Neural crest cell (in vitro differentiated cells): ENCODE data around the gene FAM111B. TPM values are rescaled to one million over a fixed set of nuclear protein-coding genes. Genes with fewer than 3 reads are reported as not detected.
"Not testable (repeated sequence)": the region's sequence is repeated elsewhere in the genome, so short reads cannot be mapped to it uniquely, and the experiment has no call there.

ENCODE experiments used
- DNase-seq: peaks from one replicate; pipeline ENCODE4 v3.0.0; 2021; ENCODE audit warnings: low read depth, mixed read lengths, low spot score
- H3K27ac Mint-ChIP-seq: one replicate; pipeline ENCODE4 v1.8.0; 2021; ENCODE audit warnings: mild to moderate bottlenecking, mixed read lengths; ENCODE audit not compliant: unreplicated experiment
- H3K27me3 Mint-ChIP-seq: 2 replicates; pipeline ENCODE4 v1.8.0; 2021; ENCODE audit warnings: low read depth, mild to moderate bottlenecking, mixed read lengths
- H3K36me3 Mint-ChIP-seq: 2 replicates; pipeline ENCODE4 v1.8.0; 2021; ENCODE audit warnings: low read depth, mild to moderate bottlenecking, mixed read lengths
- H3K4me1 Mint-ChIP-seq: 2 replicates; pipeline ENCODE4 v1.8.0; 2021; ENCODE audit warnings: mixed read lengths
- H3K4me3 Mint-ChIP-seq: one replicate; pipeline ENCODE4 v1.8.0; 2021; ENCODE audit warnings: mild to moderate bottlenecking, mixed read lengths
- H3K9me3 Mint-ChIP-seq: 2 replicates; pipeline ENCODE4 v1.8.0; 2021; ENCODE audit warnings: mixed read lengths
- CTCF ChIP-seq: fragments of 200-600 bp; sonication (generic); conservative IDR thresholded peaks from 2 replicates; pipeline ENCODE4 v1.5.0; 2021; ENCODE audit warnings: antibody characterized with exemption, mild to moderate bottlenecking
- total RNA-seq: library from RNA; stranded (reverse); gene quantifications from 2 replicates; pipeline ENCODE4 v1.2.1, GENCODE V29; 2021

Gene FAM111B
- total RNA-seq, 1 donor from 2014 or later, result 35.4 TPM

- no peaks in the 10 kb centered on the region for H3K9me3 Mint-ChIP-seq
- no peak overlapping the region for H3K4me3 Mint-ChIP-seq
- no peaks in the 10 kb centered on the region for H3K36me3 Mint-ChIP-seq
- H3K27me3 Mint-ChIP-seq, result peaks cover 76% of the 10 kb centered on the region
- no peak for TF ChIP-seq CTCF
- H3K27ac Mint-ChIP-seq, result no peak overlapping the region
- DNase-seq, result no peak
- H3K4me1 Mint-ChIP-seq, result no peaks in the 10 kb centered on the region
Measured at GRCh38 chr11:59069087-59069486, 38.0 kb upstream of the FAM111B start.

GRCh38 chr11:59076876-59077571 is 30.0 kb upstream of the FAM111B start:
- H3K27ac Mint-ChIP-seq, result no peak overlapping the region
- no peak for TF ChIP-seq CTCF

GRCh38 chr11:59078435-59078834 is 28.6 kb upstream of the FAM111B start:
- no peak overlapping the region for H3K4me3 Mint-ChIP-seq
- H3K27me3 Mint-ChIP-seq, result peaks cover 16% of the 10 kb centered on the region
- H3K9me3 Mint-ChIP-seq, result peaks cover 5% of the 10 kb centered on the region
- H3K27ac Mint-ChIP-seq, result no peak overlapping the region
- TF ChIP-seq CTCF, result no peak
- no peaks in the 10 kb centered on the region for H3K36me3 Mint-ChIP-seq
- no peaks in the 10 kb centered on the region for H3K4me1 Mint-ChIP-seq
- DNase-seq, result no peak

More at GRCh38 chr11:59076876-59077571, 30.0 kb upstream of the FAM111B start:
- Mint-ChIP-seq H3K36me3 (no peaks in the 10 kb centered on the region), H3K4me3 (no peak overlapping the region), H3K27me3 (peaks cover 28% of the 10 kb centered on the region), H3K4me1 (no peaks in the 10 kb centered on the region), H3K9me3 (peaks cover 5% of the 10 kb centered on the region)
- DNase-seq, result no peak

GRCh38 chr11:59079086-59079485 is 28.0 kb upstream of the FAM111B start:
- H3K4me3 Mint-ChIP-seq, result no peak overlapping the region
- DNase-seq, result no peak
- no peaks in the 10 kb centered on the region for H3K4me1 Mint-ChIP-seq
- no peaks in the 10 kb centered on the region for H3K36me3 Mint-ChIP-seq
- H3K9me3 Mint-ChIP-seq, result peaks cover 5% of the 10 kb centered on the region
- H3K27me3 Mint-ChIP-seq, result peaks cover 10% of the 10 kb centered on the region
- no peak for TF ChIP-seq CTCF
- no peak overlapping the region for H3K27ac Mint-ChIP-seq

- not testable (repeated sequence) for H3K27me3 Mint-ChIP-seq, H3K27ac Mint-ChIP-seq
Measured at GRCh38 chr11:59080421-59080820, 26.6 kb upstream of the FAM111B start.

GRCh38 chr11:59081430-59082020 is 25.5 kb upstream of the FAM111B start:
- H3K27me3 Mint-ChIP-seq, H3K27ac Mint-ChIP-seq, H3K4me1 Mint-ChIP-seq, H3K9me3 Mint-ChIP-seq, H3K36me3 Mint-ChIP-seq, DNase-seq, H3K4me3 Mint-ChIP-seq: not testable (repeated sequence)

More at GRCh38 chr11:59080421-59080820, 26.6 kb upstream of the FAM111B start:
- not testable (repeated sequence) for H3K4me3 Mint-ChIP-seq, H3K36me3 Mint-ChIP-seq, H3K4me1 Mint-ChIP-seq, H3K9me3 Mint-ChIP-seq, DNase-seq

- not testable (repeated sequence) for H3K27ac Mint-ChIP-seq, H3K4me3 Mint-ChIP-seq, H3K4me1 Mint-ChIP-seq, H3K36me3 Mint-ChIP-seq, H3K9me3 Mint-ChIP-seq, H3K27me3 Mint-ChIP-seq, DNase-seq
Measured at GRCh38 chr11:59086007-59086406, 21.0 kb upstream of the FAM111B start, which contains the start of gene GLYATL1B. GLYATL1B (plus strand) TSS chr11:59086307; CDS start chr11:59086307, 0 bp downstream.
